ENCODE results near the gene ATP8B4.

DNA sequence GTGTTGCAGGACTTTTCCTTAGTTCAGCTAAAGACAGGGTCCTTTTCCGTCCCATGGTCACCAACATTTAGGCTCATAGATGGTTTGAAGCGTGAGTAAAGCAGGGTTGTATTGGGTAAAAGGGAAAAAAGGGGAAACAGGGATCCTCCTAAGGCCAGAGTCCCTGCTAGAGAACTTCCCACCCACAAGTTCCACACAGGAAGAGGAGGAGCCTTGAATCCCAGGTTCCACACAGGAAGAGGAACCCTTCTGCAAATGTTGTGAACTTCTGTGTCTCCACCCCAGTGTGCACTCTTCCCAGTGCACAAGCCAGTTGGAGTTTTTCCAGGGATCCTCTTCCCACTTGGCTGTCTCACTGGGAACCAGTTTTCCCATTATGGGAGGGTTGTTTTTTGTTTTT is 27.6 kb upstream of the ATP8B4 start:
- no peak for TF ChIP-seq POLR2A (IDR thresholded peaks at IDR 0.05)
- TF ChIP-seq, protein P1, sequence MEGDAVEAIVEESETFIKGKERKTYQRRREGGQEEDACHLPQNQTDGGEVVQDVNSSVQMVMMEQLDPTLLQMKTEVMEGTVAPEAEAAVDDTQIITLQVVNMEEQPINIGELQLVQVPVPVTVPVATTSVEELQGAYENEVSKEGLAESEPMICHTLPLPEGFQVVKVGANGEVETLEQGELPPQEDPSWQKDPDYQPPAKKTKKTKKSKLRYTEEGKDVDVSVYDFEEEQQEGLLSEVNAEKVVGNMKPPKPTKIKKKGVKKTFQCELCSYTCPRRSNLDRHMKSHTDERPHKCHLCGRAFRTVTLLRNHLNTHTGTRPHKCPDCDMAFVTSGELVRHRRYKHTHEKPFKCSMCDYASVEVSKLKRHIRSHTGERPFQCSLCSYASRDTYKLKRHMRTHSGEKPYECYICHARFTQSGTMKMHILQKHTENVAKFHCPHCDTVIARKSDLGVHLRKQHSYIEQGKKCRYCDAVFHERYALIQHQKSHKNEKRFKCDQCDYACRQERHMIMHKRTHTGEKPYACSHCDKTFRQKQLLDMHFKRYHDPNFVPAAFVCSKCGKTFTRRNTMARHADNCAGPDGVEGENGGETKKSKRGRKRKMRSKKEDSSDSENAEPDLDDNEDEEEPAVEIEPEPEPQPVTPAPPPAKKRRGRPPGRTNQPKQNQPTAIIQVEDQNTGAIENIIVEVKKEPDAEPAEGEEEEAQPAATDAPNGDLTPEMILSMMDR (IDR thresholded peaks at IDR 0.05): no peak

All from tibial nerve (tissue), 3 donors.